H1 (cell line): Measurements from ENCODE around the gene MYBPH. TPM values are rescaled to one million over a fixed set of nuclear protein-coding genes. Genes with fewer than 3 reads are reported as not detected.

Experiments used
- CTCF ChIA-PET: fragments of 300-600 bp; sonication (Branson Sonifier 250); formaldehyde crosslinking; loops from one replicate; lab custom pipeline; 2021; ENCODE audit not compliant: partially characterized antibody; lab: Charles Lee
- POLR2A ChIA-PET: fragments of 300-600 bp; sonication (Branson Sonifier 250); formaldehyde crosslinking; loops from one replicate; lab custom pipeline; 2021; ENCODE audit warnings: inconsistent platforms; ENCODE audit not compliant: partially characterized antibody; lab: Charles Lee
- DNase-seq, 2 experiments: peaks; one replicate each; pipeline versions ENCODE4 v3.0.0 to v3.0.0-alpha.2; 2010 to 2022; ENCODE audit warnings: low spot score in 2 of 2, low read depth in 1 of 2, mixed read lengths in 1 of 2
- FAIRE-seq: peaks from 2 replicates; lab custom pipeline; 2011; peaks lifted over from hg19 to GRCh38; lab: Jason Lieb, UNC
- H2AFZ ChIP-seq: 2 replicates; pipeline ENCODE4 v1.8.1; 2012; ENCODE audit warnings: low read length, inconsistent platforms
- H2AK5ac ChIP-seq: 2 replicates; pipeline ENCODE4 v1.6.1; 2013; ENCODE audit warnings: low read depth, low read length
- H2BK120ac ChIP-seq: replicated peaks from 2 replicates; pipeline ENCODE3; 2013; ENCODE audit warnings: low read depth, low read length, inconsistent platforms
- H2BK12ac ChIP-seq: 2 replicates; pipeline ENCODE4 v1.6.1; 2013; ENCODE audit warnings: low read depth, low read length
- H2BK15ac ChIP-seq: 2 replicates; pipeline ENCODE4 v1.6.1; 2013; ENCODE audit warnings: low read length
- H2BK20ac ChIP-seq: 2 replicates; pipeline ENCODE4 v1.6.1; 2013; ENCODE audit warnings: low read length
- H2BK5ac ChIP-seq: 2 replicates; pipeline ENCODE4 v1.6.1; 2013; ENCODE audit warnings: low read depth, low read length
- H3K14ac ChIP-seq: 2 replicates; pipeline ENCODE4 v1.6.1; 2013; ENCODE audit warnings: inconsistent platforms; ENCODE audit not compliant: insufficient read length
- H3K18ac ChIP-seq: 2 replicates; pipeline ENCODE4 v1.6.1; 2013; ENCODE audit warnings: low read length; ENCODE audit errors: extremely low read depth
- H3K23ac ChIP-seq: 2 replicates; pipeline ENCODE4 v1.6.1; 2013; ENCODE audit warnings: inconsistent platforms; ENCODE audit not compliant: insufficient read length
- H3K23me2 ChIP-seq: 2 replicates; pipeline ENCODE4 v1.6.1; 2013; ENCODE audit warnings: low read depth, low read length
- H3K27ac ChIP-seq: 2 replicates; pipeline ENCODE4 v1.6.1; 2011; ENCODE audit warnings: low read depth, low read length, inconsistent platforms
- H3K27me3 ChIP-seq, 4 experiments: replicated peaks in 1 of 4; 1 replicate in 1 of 4; 2 replicates in 3 of 4; pipeline versions ENCODE4 v1.6.1 to v1.8.1; 2011 to 2013; ENCODE audit warnings: low read length in 3 of 4, mild to moderate bottlenecking in 3 of 4, inconsistent platforms in 2 of 4, mixed read lengths in 2 of 4, moderate library complexity in 1 of 4; ENCODE audit not compliant: control insufficient read depth in 3 of 4, insufficient read depth in 3 of 4; ENCODE audit errors: extremely low read depth in 1 of 4
- H3K36me3 ChIP-seq, 4 experiments: 2 replicates each; pipeline versions ENCODE4 v1.6.1 to v1.8.1; 2011 to 2013; ENCODE audit warnings: mild to moderate bottlenecking in 4 of 4, low read length in 3 of 4, moderate library complexity in 2 of 4, control low read depth in 1 of 4, inconsistent platforms in 1 of 4; ENCODE audit not compliant: insufficient read depth in 4 of 4, control insufficient read depth in 2 of 4
- H3K4ac ChIP-seq: replicated peaks from 2 replicates; pipeline ENCODE3; 2013; ENCODE audit warnings: low read length, low read depth, mixed read lengths, inconsistent platforms; ENCODE audit not compliant: insufficient read length
- H3K4me1 ChIP-seq, 4 experiments: replicated peaks in 1 of 4; 1 replicate in 1 of 4; 2 replicates in 3 of 4; pipeline versions ENCODE4 v1.6.1 to v1.8.1; 2011 to 2013; ENCODE audit warnings: low read length in 3 of 4, inconsistent platforms in 2 of 4, mixed read lengths in 1 of 4; ENCODE audit not compliant: insufficient read depth in 4 of 4, control insufficient read depth in 3 of 4
- H3K4me2 ChIP-seq, 2 experiments: 2 replicates each; pipeline versions ENCODE4 v1.6.1 to v1.8.1; 2011 to 2013; ENCODE audit warnings: low read depth in 2 of 2, low read length in 2 of 2, control low read depth in 1 of 2, inconsistent platforms in 1 of 2, mild to moderate bottlenecking in 1 of 2; ENCODE audit not compliant: insufficient read depth in 1 of 2
- H3K4me3 ChIP-seq, 4 experiments: fragments of 200-600, 300-600 bp in 1 of 4; sonication (generic), shearing (Covaris generic), sonication (Bioruptor Twin) in 1 of 4; 2 replicates each; pipeline versions ENCODE4 v1.5.1 to v1.8.1; 2011 to 2016; ENCODE audit warnings: low read length in 4 of 4, low read depth in 3 of 4, control low read depth in 2 of 4, inconsistent platforms in 2 of 4, mild to moderate bottlenecking in 2 of 4, mixed read lengths in 1 of 4, moderate library complexity in 1 of 4; ENCODE audit not compliant: insufficient read depth in 2 of 4; ENCODE audit errors: extremely low read depth in 1 of 4
- H3K56ac ChIP-seq: replicated peaks from 2 replicates; pipeline ENCODE3; 2013; ENCODE audit warnings: low read depth, mild to moderate bottlenecking, mixed read lengths, low read length, inconsistent platforms; ENCODE audit not compliant: insufficient read length
- H3K79me1 ChIP-seq: 2 replicates; pipeline ENCODE4 v1.6.1; 2013; ENCODE audit warnings: low read depth, low read length, control low read depth
- H3K79me2 ChIP-seq, 2 experiments: 2 replicates each; pipeline versions ENCODE4 v1.6.1 to v1.8.1; 2012 to 2013; ENCODE audit warnings: low read length in 2 of 2, mild to moderate bottlenecking in 2 of 2, inconsistent platforms in 1 of 2; ENCODE audit not compliant: insufficient read depth in 2 of 2, control insufficient read depth in 1 of 2
- H3K9ac ChIP-seq, 4 experiments: replicated peaks in 1 of 4; 1 replicate in 1 of 4; 2 replicates in 3 of 4; pipeline versions ENCODE4 v1.6.1 to v1.8.1; 2011 to 2013; ENCODE audit warnings: low read depth in 3 of 4, low read length in 3 of 4, control low read depth in 2 of 4, mild to moderate bottlenecking in 2 of 4, moderate library complexity in 2 of 4, inconsistent platforms in 1 of 4; ENCODE audit errors: extremely low read depth in 1 of 4
- H3K9me3 ChIP-seq, 2 experiments: 2 replicates each; pipeline versions ENCODE4 v1.6.1 to v1.8.1; 2012 to 2013; ENCODE audit warnings: mild to moderate bottlenecking in 2 of 2, moderate library complexity in 2 of 2, control low read depth in 1 of 2, inconsistent platforms in 1 of 2, low read depth in 1 of 2, low read length in 1 of 2, mixed read lengths in 1 of 2; ENCODE audit not compliant: insufficient read depth in 2 of 2
- H4K20me1 ChIP-seq, 2 experiments: replicated peaks in 1 of 2; 2 replicates each; pipeline versions ENCODE3 to v1.8.1; 2011 to 2013; ENCODE audit warnings: inconsistent platforms in 2 of 2, low read length in 2 of 2, mild to moderate bottlenecking in 1 of 2; ENCODE audit not compliant: insufficient read depth in 2 of 2, control insufficient read depth in 1 of 2
- H4K5ac ChIP-seq: 2 replicates; pipeline ENCODE4 v1.6.1; 2013; ENCODE audit warnings: low read length, low read depth, mixed read lengths, inconsistent platforms; ENCODE audit not compliant: insufficient read length
- H4K8ac ChIP-seq: 2 replicates; pipeline ENCODE4 v1.8.0; 2013; ENCODE audit warnings: mild to moderate bottlenecking, moderate library complexity, low read length, inconsistent platforms; ENCODE audit not compliant: insufficient read depth; ENCODE audit errors: extremely low read depth
- H4K91ac ChIP-seq: replicated peaks from 2 replicates; pipeline ENCODE3; 2013; ENCODE audit warnings: low read length, mixed read lengths, inconsistent platforms; ENCODE audit not compliant: insufficient read length
- BRCA1 ChIP-seq: IDR thresholded peaks from 2 replicates; pipeline ENCODE4 v1.6.1; 2012; ENCODE audit warnings: low read depth, low read length, improper control_type of control experiment
- CHD2 ChIP-seq: IDR thresholded peaks from 2 replicates; pipeline ENCODE4 v1.6.1; 2012; ENCODE audit warnings: low read length, improper control_type of control experiment
- CREB1 ChIP-seq: IDR thresholded peaks from 2 replicates; pipeline ENCODE4 v1.6.1; 2012; ENCODE audit warnings: inconsistent platforms
- CTBP2 ChIP-seq: IDR thresholded peaks from 2 replicates; pipeline ENCODE4 v1.7.0; 2011; ENCODE audit warnings: borderline replicate concordance, mild to moderate bottlenecking, moderate library complexity, mixed read lengths, low read length; ENCODE audit not compliant: insufficient read depth, insufficient read length
- EGR1 ChIP-seq: IDR thresholded peaks from 2 replicates; pipeline ENCODE4 v1.6.1; 2011; ENCODE audit warnings: low read depth, low read length, borderline replicate concordance
- EP300 ChIP-seq, 2 experiments: IDR thresholded peaks; 1 replicate in 1 of 2; 2 replicates in 1 of 2; pipeline ENCODE4 v1.6.1; 2011 to 2012; ENCODE audit warnings: low read depth in 2 of 2, low read length in 2 of 2, mild to moderate bottlenecking in 2 of 2, borderline replicate concordance in 1 of 2, inconsistent platforms in 1 of 2, moderate library complexity in 1 of 2
- NANOG ChIP-seq: IDR thresholded peaks from 2 replicates; pipeline ENCODE4 v1.6.1; 2011; ENCODE audit warnings: low read length, low read depth, mild to moderate bottlenecking, inconsistent platforms; ENCODE audit not compliant: insufficient read depth, poor library complexity, severe bottlenecking
- NRF1 ChIP-seq: IDR thresholded peaks from 2 replicates; pipeline ENCODE4 v1.6.1; 2011; ENCODE audit warnings: mild to moderate bottlenecking, low read depth, low read length, improper control_type of control experiment
- POLR2AphosphoS5 ChIP-seq: IDR thresholded peaks from 2 replicates; pipeline ENCODE4 v1.6.1; 2011; ENCODE audit warnings: low read depth, low read length
- RNF2 ChIP-seq: fragments of 200-900, 300-1000 bp; sonication (generic); IDR thresholded peaks from 2 replicates; pipeline ENCODE4 v1.7.1; 2016; ENCODE audit warnings: borderline replicate concordance, low read depth, mild to moderate bottlenecking, antibody characterized with exemption, low read length; ENCODE audit not compliant: poor library complexity, severe bottlenecking; ENCODE audit errors: missing control alignments
- SP1 ChIP-seq: IDR thresholded peaks from 2 replicates; pipeline ENCODE4 v1.6.1; 2011; ENCODE audit warnings: low read depth, low read length
- SP4 ChIP-seq: IDR thresholded peaks from 2 replicates; pipeline ENCODE4 v1.6.1; 2012; ENCODE audit warnings: low read length, inconsistent platforms
- SUZ12 ChIP-seq: fragments of 200-600 bp; sonication (generic); IDR thresholded peaks from 2 replicates; pipeline ENCODE4 v1.6.1; 2012; ENCODE audit warnings: mild to moderate bottlenecking, inconsistent platforms, low read length, moderate library complexity, mixed read lengths
- TAF7 ChIP-seq: optimal IDR thresholded peaks from 2 replicates; pipeline ENCODE3; 2011; ENCODE audit warnings: low read depth, mild to moderate bottlenecking, inconsistent platforms, low read length, moderate library complexity, borderline replicate concordance
- WGBS, 2 experiments: shearing (Covaris generic) in 1 of 2; methylation state at CpG; one replicate each; pipeline versions ENCODE4 v1.1.6 to v1.1.7; 2013 to 2015; ENCODE audit warnings: low lambda C conversion rate in 2 of 2, mixed read lengths in 2 of 2, inconsistent platforms in 1 of 2, low coverage in 1 of 2, missing lambda C conversion rate in 1 of 2; ENCODE audit not compliant: insufficient replicate concordance in 2 of 2, insufficient coverage in 1 of 2, insufficient read length in 1 of 2; ENCODE audit errors: extremely low coverage in 1 of 2, missing lambda C conversion rate in 1 of 2; 5-methylcytosine and 5-hydroxymethylcytosine counted together
- polyA plus RNA-seq, 7 experiments: library from polyadenylated mRNA; depleted of rRNA in 3 of 7; stranded (reverse) in 5 of 7; unstranded in 2 of 7; fragments of >200 nt in 5 of 7; fragments of 200-250 nt in 2 of 7; gene quantifications; 1 replicate in 5 of 7; 2 replicates in 1 of 7; 4 replicates in 1 of 7; pipeline versions ENCODE4 v1.2.1 to v1.2.3, GENCODE V29; 2011 to 2013; ENCODE audit warnings: missing spikeins in 2 of 7, mixed read lengths in 2 of 7
- total RNA-seq: library from RNA; stranded (reverse); fragmentation: NEBNext Ultra II Directional; extraction: Animal tissue kit (Norgen Biotek cat#: 25700); gene quantifications from 2 replicates; pipeline ENCODE4 v1.2.1, GENCODE V29; 2021

Gene MYBPH
- total and polyA plus RNA-seq, 2 of the 8 experiments (the other 6 are each of a cell fraction or from before 2014, with no cell fraction given), result not detected

DNA sequence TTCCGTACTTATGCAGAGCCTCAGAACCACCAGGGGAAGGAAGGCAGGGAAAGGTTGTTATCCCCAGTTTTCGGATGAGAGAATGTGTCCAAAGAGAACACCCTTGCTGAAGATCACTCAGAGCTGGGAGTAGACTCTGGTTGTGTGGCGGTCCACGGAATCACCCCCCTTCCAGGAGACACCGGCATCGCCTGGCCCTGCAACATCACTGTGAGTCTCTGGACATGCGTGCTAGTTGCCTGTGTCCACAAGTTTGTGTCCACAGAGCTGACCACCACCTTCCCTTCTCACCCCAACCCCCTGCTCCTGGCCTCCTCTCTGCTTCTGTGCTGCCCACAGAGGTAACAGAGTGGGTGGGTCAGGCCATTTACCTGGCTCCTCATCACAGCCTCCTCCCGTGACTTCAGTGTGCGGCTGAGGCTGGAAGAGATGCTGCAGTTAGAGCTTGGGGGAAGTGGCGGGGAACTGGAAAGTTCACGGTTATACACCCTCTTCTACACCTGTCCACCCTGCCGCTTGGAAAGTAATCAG, 7.3 kb downstream of the MYBPH start:
- H3K9ac ChIP-seq, result no peak overlapping the region
- no peaks in the 10 kb centered on the region for H3K79me2 ChIP-seq
- DNase-seq (no peak), FAIRE-seq (no peak)
- peak overlapping the region; percentile 29; the same call in 1 of the 2 replicates for H2BK15ac ChIP-seq
- H2AFZ ChIP-seq, result no peak overlapping the region
- no peaks in the 10 kb centered on the region for H4K20me1 ChIP-seq
- no peaks in the 10 kb centered on the region for H3K27me3 ChIP-seq
- H4K5ac ChIP-seq, result no peak overlapping the region
- no peak overlapping the region for H3K23ac ChIP-seq
- H3K4me1 ChIP-seq, result peaks cover 0 to 5% (median 0%) of the 10 kb centered on the region in 4 experiments; a peak in 3 of 7 replicates
- H3K14ac ChIP-seq, result no peak overlapping the region
- no peak overlapping the region for H2BK120ac ChIP-seq
- no peaks in the 10 kb centered on the region for H3K36me3 ChIP-seq
- POLR2A ChIA-PET, result no interaction called here
- no peak overlapping the region for H3K56ac ChIP-seq
- no peak overlapping the region for H4K91ac ChIP-seq
- CTCF ChIA-PET, result interaction anchor here (1.0 to 16.8 kb wide), 17 partner anchors 7 to 134 kb away, joined by 3 to 511 read pairs (median 8); partner anchors contain the start of genes ADORA1, CHI3L1, MYBPH and MYOG
- H3K18ac ChIP-seq, result no peak overlapping the region
- no peak overlapping the region for H2BK20ac ChIP-seq
- H3K4me3 ChIP-seq, result no peak overlapping the region
- no peak overlapping the region for H3K4me2 ChIP-seq
- no peaks in the 10 kb centered on the region for H3K9me3 ChIP-seq
- no peak overlapping the region for H2AK5ac ChIP-seq
- H3K4ac ChIP-seq, result no peak overlapping the region
- WGBS, 2 experiments, result 82% methylated on average over 12 of the region's 12 CpGs; no CpG with 5 or more reads in 1 of the 2 experiments
- H2BK5ac ChIP-seq, result no peak overlapping the region
- no peak overlapping the region for H3K27ac ChIP-seq
- H2BK12ac ChIP-seq, result no peak overlapping the region
- no peak overlapping the region for H4K8ac ChIP-seq
- H3K79me1 ChIP-seq, result no peaks in the 10 kb centered on the region
- no peaks in the 10 kb centered on the region for H3K23me2 ChIP-seq
- TF ChIP-seq SP1 (no peak), POLR2AphosphoS5 (no peak), CREB1 (no peak), EGR1 (no peak), EP300 (IDR thresholded peaks at IDR 0.05; ENCODE audit: borderline replicate concordance in 1 of 2, low read depth in 2 of 2, low read length in 2 of 2) (no peak), CHD2 (no peak), NRF1 (no peak), CTBP2 (no peak), TAF7 (no peak), SUZ12 (no peak), BRCA1 (no peak), SP4 (no peak), NANOG (no peak), RNF2 (no peak)
